SU-DHL-6 (cell line): ENCODE results near the gene RPS5.
"Not testable (repeated sequence)": the region's sequence is repeated elsewhere in the genome, so short reads cannot be mapped to it uniquely, and the experiment has no call there.

Experiments
- H2AFZ ChIP-seq: fragments of 200-600 bp; sonication (generic); 2 replicates; pipeline ENCODE4 v1.6.1; 2014; ENCODE audit warnings: low read depth, mild to moderate bottlenecking, moderate library complexity, mixed read lengths, antibody characterized with exemption, low read length; ENCODE audit not compliant: severe bottlenecking
- H3F3A ChIP-seq: fragments of 200-600 bp; shearing (Covaris generic); 2 replicates; pipeline ENCODE4 v1.6.0; 2016; ENCODE audit warnings: antibody characterized with exemption, mild to moderate bottlenecking; ENCODE audit not compliant: insufficient read depth
- H3K27ac ChIP-seq: fragments of 200-600 bp; sonication (generic); 2 replicates; pipeline ENCODE4 v1.5.1; 2016; ENCODE audit warnings: low read depth, mild to moderate bottlenecking, low read length, moderate library complexity, mixed read lengths
- H3K27me3 ChIP-seq: fragments of 200-600 bp; sonication (generic), shearing (Covaris generic); 2 replicates; pipeline ENCODE4 v1.6.0; 2014; ENCODE audit warnings: mild to moderate bottlenecking, low read length
- H3K36me3 ChIP-seq: fragments of 200-600 bp; sonication (generic); 2 replicates; pipeline ENCODE4 v1.6.1; 2014; ENCODE audit warnings: mild to moderate bottlenecking, low read length, mixed read lengths
- H3K4me2 ChIP-seq: fragments of 300-600, 200-600 bp; shearing (Covaris generic), sonication (generic); 2 replicates; pipeline ENCODE4 v1.6.0; 2014; ENCODE audit warnings: low read length, low read depth, mild to moderate bottlenecking; ENCODE audit not compliant: poor library complexity, severe bottlenecking
- H3K4me3 ChIP-seq: fragments of 200-600 bp; sonication (generic); 2 replicates; pipeline ENCODE4 v1.5.1; 2014; ENCODE audit warnings: antibody characterized with exemption, low read length, mild to moderate bottlenecking, mixed read lengths; ENCODE audit not compliant: insufficient read depth, poor library complexity, severe bottlenecking
- H3K79me2 ChIP-seq: fragments of 200-600 bp; sonication (generic); 2 replicates; pipeline ENCODE4 v1.6.1; 2014; ENCODE audit warnings: mild to moderate bottlenecking, low read length, moderate library complexity; ENCODE audit not compliant: insufficient read depth
- H3K9ac ChIP-seq: fragments of 200-600 bp; sonication (generic); 2 replicates; pipeline ENCODE4 v1.7.0; 2014; ENCODE audit warnings: mild to moderate bottlenecking, low read length
- H3K9me2 ChIP-seq: fragments of 200-600 bp; sonication (generic); replicated peaks from 2 replicates; pipeline ENCODE4 v1.6.1; 2014; ENCODE audit warnings: low read length; ENCODE audit not compliant: insufficient read depth
- H3K9me3 ChIP-seq: fragments of 200-600 bp; sonication (generic); 2 replicates; pipeline ENCODE4 v1.6.1; 2014; ENCODE audit warnings: low read length, mixed read lengths; ENCODE audit not compliant: insufficient read depth
- H4K20me1 ChIP-seq: fragments of 200-600 bp; sonication (generic); 2 replicates; pipeline ENCODE4 v1.6.1; 2014; ENCODE audit warnings: low read depth, mild to moderate bottlenecking, antibody characterized with exemption, low read length, moderate library complexity, mixed read lengths
- EZH2phosphoT487 ChIP-seq: fragments of 200-600 bp; sonication (generic), shearing (Covaris generic); conservative IDR thresholded peaks from 2 replicates; pipeline ENCODE4 v1.6.1; 2018; ENCODE audit warnings: mild to moderate bottlenecking, antibody characterized with exemption, low read length, moderate library complexity, mixed read lengths
- TF ChIP-seq, protein P1 (sequence below): fragments of 200-600 bp; sonication (generic); IDR thresholded peaks from one replicate; pipeline ENCODE4 v1.5.1; 2017; ENCODE audit warnings: antibody characterized with exemption, mild to moderate bottlenecking, low read length, moderate library complexity; ENCODE audit not compliant: insufficient read depth, poor library complexity, severe bottlenecking

The RPS5 gene

GRCh38 chr19:58439576-58440554 is 52.8 kb downstream of the RPS5 start, which contains the start of gene ZNF132:
ZNF132 (minus strand) TSS chr19:58440153; CDS start chr19:58439821, 332 bp downstream.
- no peak for TF ChIP-seq EZH2phosphoT487
- TF ChIP-seq, protein P1, sequence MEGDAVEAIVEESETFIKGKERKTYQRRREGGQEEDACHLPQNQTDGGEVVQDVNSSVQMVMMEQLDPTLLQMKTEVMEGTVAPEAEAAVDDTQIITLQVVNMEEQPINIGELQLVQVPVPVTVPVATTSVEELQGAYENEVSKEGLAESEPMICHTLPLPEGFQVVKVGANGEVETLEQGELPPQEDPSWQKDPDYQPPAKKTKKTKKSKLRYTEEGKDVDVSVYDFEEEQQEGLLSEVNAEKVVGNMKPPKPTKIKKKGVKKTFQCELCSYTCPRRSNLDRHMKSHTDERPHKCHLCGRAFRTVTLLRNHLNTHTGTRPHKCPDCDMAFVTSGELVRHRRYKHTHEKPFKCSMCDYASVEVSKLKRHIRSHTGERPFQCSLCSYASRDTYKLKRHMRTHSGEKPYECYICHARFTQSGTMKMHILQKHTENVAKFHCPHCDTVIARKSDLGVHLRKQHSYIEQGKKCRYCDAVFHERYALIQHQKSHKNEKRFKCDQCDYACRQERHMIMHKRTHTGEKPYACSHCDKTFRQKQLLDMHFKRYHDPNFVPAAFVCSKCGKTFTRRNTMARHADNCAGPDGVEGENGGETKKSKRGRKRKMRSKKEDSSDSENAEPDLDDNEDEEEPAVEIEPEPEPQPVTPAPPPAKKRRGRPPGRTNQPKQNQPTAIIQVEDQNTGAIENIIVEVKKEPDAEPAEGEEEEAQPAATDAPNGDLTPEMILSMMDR, result no peak
- H3K4me2 ChIP-seq, result no peak within 1 kb of the TSS
- H3K9ac ChIP-seq, result no peak within 1 kb of the TSS
- no peaks in the 10 kb centered on the region for H4K20me1 ChIP-seq
- no peaks in the 10 kb centered on the region for H3K27me3 ChIP-seq
- H2AFZ ChIP-seq, result no peak within 1 kb of the TSS
- no peaks in the 10 kb centered on the region for H3K9me2 ChIP-seq
- no peaks in the 10 kb centered on the region for H3K36me3 ChIP-seq
- H3K79me2 ChIP-seq, result no peaks in the 10 kb centered on the region
- no peak within 1 kb of the TSS for H3K27ac ChIP-seq
- H3F3A ChIP-seq, result no peaks in the 10 kb centered on the region
- 0 out of 2 replicates have a peak, but pooled peaks cover under 1% of the 10 kb centered on the region for H3K9me3 ChIP-seq
- H3K4me3 ChIP-seq, result no peak within 1 kb of the TSS

DNA sequence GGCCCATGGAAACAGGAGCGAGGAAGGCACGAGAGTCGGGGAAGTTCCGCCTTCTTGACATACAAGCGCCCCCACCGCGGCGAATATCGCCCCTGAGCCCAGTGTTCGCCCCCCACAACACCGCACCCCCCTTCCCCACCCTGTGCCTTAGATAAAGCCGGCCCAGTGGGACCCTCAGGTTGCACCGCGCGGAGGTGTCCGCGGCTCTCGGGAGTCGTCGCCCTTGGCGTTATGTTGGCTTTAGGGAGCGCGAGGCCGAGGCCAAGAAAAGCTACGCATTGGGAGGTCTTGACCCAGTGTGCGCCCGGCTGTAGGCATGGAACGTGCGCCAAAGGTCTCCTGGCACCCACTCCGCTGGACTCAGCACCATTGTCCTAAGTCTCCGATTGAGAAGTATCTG is 53.5 kb downstream of the RPS5 start:
- H3K9ac ChIP-seq, result no peak overlapping the region
- no peaks in the 10 kb centered on the region for H3K9me2 ChIP-seq
- TF ChIP-seq, protein P1, result no peak
- TF ChIP-seq EZH2phosphoT487, result no peak
- no peak overlapping the region for H3K27ac ChIP-seq
- H2AFZ ChIP-seq, result no peak overlapping the region
- H3F3A ChIP-seq, result no peaks in the 10 kb centered on the region
- H3K4me3 ChIP-seq, result no peak overlapping the region
- no peaks in the 10 kb centered on the region for H3K36me3 ChIP-seq
- H4K20me1 ChIP-seq, result no peaks in the 10 kb centered on the region
- H3K9me3 ChIP-seq, result no peaks in the 10 kb centered on the region
- H3K4me2 ChIP-seq, result no peak overlapping the region
- H3K79me2 ChIP-seq, result no peaks in the 10 kb centered on the region
- H3K27me3 ChIP-seq, result no peaks in the 10 kb centered on the region

- H3K4me2 ChIP-seq, H3K27ac ChIP-seq, H3K4me3 ChIP-seq, H3K36me3 ChIP-seq, H3K9ac ChIP-seq, H3K27me3 ChIP-seq, H3K9me3 ChIP-seq, H3K9me2 ChIP-seq, H3F3A ChIP-seq, H3K79me2 ChIP-seq, H2AFZ ChIP-seq, H4K20me1 ChIP-seq: not testable (repeated sequence)
Measured at GRCh38 chr19:58442986-58443385, 55.9 kb downstream of the RPS5 start.
